ENCODE measurements around the gene CELF2.

The CELF2 gene

DNA sequence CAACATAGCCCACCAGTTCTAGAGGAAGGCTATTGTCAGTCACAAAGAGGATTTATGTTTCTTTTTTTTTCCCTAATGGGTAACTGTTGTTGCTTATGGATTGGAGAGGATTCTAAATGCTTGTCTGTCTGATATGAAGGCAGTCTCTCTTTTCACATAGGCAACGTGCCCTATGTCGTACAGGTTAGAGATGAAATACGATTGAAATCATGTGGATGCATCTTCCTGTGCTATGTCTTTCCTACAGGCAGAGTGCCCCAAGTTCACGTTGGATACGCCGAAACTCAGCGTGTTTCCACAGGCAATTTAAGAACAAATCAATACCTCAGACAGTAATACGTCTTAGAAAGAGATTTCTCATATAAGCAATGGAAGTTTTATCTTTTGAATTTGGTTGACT is 93.8 kb downstream of the CELF2 start:
- TF ChIP-seq, protein P1, sequence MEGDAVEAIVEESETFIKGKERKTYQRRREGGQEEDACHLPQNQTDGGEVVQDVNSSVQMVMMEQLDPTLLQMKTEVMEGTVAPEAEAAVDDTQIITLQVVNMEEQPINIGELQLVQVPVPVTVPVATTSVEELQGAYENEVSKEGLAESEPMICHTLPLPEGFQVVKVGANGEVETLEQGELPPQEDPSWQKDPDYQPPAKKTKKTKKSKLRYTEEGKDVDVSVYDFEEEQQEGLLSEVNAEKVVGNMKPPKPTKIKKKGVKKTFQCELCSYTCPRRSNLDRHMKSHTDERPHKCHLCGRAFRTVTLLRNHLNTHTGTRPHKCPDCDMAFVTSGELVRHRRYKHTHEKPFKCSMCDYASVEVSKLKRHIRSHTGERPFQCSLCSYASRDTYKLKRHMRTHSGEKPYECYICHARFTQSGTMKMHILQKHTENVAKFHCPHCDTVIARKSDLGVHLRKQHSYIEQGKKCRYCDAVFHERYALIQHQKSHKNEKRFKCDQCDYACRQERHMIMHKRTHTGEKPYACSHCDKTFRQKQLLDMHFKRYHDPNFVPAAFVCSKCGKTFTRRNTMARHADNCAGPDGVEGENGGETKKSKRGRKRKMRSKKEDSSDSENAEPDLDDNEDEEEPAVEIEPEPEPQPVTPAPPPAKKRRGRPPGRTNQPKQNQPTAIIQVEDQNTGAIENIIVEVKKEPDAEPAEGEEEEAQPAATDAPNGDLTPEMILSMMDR (conservative IDR thresholded peaks at IDR 0.05; ENCODE audit: low read depth), result no peak
- CTCF ChIA-PET, result no interaction called here
- H3K27ac ChIP-seq, result no peak overlapping the region
- POLR2A ChIA-PET (ENCODE audit: low non-redundant PET), result no interaction called here
- no peak for DNase-seq (ENCODE audit: low spot score)

DNA sequence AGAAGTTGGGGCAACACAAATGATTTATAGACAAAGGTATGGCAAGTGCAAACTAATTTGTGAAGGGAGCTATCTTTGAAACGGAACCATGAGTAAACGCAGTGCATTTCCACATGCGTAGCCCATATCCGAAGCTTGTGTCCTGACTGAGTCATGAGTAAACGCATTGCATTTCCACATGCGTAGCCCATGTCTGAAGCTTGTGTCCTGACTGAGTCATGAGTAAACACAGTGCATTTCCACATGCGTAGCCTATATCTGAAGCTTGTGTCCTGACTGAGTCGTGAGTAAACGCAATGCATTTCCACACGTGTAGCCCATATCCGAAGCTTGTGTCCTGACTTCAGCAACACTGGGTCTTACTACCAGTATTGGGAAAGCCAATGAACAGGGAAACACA is 95.0 kb downstream of the CELF2 start:
- no peak overlapping the region for H3K27ac ChIP-seq
- TF ChIP-seq, protein P1 (conservative IDR thresholded peaks at IDR 0.05; ENCODE audit: low read depth), result no peak
- CTCF ChIA-PET, result interaction anchor here (0.6 kb wide), 1 partner anchor 82 kb away, joined by 3 read pairs; no protein-coding TSS in a partner anchor
- POLR2A ChIA-PET (ENCODE audit: low non-redundant PET), result no interaction called here
- DNase-seq (ENCODE audit: low spot score), result no peak

DNA sequence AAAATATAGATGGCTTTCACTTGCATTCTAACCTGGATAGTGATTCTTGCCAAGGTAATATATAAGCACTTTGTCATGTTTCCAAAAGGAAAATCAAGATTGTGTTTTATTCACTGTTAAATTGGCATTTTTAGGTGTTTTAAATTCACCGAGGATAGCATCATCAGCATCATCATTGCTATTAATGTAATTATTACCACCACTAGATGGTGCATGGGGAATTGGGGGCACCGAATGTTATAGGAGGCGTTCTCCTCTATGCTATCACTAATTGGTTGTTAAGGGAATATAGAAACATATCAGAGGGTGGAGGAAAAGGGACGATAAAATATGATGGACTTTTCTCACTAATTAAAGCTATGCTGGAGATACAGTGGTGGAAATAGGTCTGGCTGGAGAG is 95.5 kb downstream of the CELF2 start:
- CTCF ChIA-PET, result no interaction called here
- POLR2A ChIA-PET (ENCODE audit: low non-redundant PET), result no interaction called here
- no peak overlapping the region for H3K27ac ChIP-seq

DNA sequence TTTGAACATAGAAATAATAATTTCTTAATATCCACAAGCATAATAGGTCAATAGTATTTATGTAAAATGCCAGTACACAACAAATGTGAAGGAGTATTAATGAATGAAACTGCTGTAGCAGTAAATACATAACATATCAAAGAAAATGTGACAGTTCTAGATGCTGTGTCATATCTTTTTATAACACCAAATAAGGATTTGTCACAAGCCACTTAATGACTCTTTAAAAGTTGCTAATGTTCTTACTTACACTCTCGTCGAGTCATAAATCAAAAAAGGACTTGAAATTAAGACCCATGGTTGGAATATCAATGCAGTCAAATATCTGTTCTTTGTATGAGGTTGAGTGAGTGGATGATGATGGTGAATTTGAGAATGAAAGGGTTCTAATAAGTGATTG is 96.6 kb downstream of the CELF2 start:
- CTCF ChIA-PET, result no interaction called here
- TF ChIP-seq, protein P1 (conservative IDR thresholded peaks at IDR 0.05; ENCODE audit: low read depth), result no peak
- POLR2A ChIA-PET (ENCODE audit: low non-redundant PET), result no interaction called here
- no peak overlapping the region for H3K27ac ChIP-seq
- DNase-seq (ENCODE audit: low spot score), result no peak

More for the DNA sequence above, 95.5 kb downstream of the CELF2 start:
- no peak for DNase-seq (ENCODE audit: low spot score)
- TF ChIP-seq, protein P1 (conservative IDR thresholded peaks at IDR 0.05; ENCODE audit: low read depth), result no peak

DNA sequence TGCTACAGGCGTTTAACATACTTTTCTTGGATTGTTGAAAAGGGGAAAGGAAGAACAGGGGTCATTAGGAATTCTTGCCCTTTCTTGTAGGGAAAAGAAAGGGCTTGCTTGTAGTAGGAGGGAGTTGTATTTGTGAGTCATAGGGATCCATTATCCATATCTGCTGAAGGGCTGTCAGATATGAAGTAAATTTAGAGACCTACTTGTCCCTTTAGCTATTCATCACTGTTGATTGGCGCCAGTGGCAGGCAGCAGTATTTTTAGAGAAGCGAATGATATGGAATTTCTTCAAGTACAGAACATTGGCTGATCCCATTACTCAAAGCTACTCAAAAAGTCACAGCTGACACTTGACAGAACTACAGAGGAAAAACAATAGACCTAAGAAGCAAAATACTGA is 97.7 kb downstream of the CELF2 start:
- ChIA-PET POLR2A (ENCODE audit: low non-redundant PET) (no interaction called here), CTCF (no interaction called here)
- TF ChIP-seq, protein P1 (conservative IDR thresholded peaks at IDR 0.05; ENCODE audit: low read depth), result no peak
- DNase-seq (ENCODE audit: low spot score), result no peak
- H3K27ac ChIP-seq, result no peak overlapping the region

DNA sequence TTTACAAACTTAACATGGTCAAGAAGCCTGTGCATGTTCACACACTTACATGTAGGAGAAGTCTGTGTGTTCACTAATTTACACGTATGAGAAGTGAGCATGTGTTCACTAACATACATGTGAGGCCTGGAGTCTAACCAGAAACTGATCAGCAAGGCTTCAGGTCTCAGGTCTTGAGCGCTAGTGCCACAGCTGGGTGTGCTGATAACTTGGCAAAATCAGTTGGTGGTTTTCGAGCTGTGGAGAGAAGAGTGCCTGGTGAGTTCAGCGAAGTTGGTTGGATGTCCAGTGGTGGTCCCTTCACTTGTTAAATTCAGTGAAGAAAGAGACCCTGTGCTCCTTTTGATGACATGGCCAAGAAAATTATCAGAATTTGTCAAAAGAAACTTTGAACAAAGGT is 98.7 kb downstream of the CELF2 start:
- TF ChIP-seq, protein P1 (conservative IDR thresholded peaks at IDR 0.05; ENCODE audit: low read depth), result no peak
- no peak overlapping the region for H3K27ac ChIP-seq
- CTCF ChIA-PET, result interaction anchor here (0.5 kb wide), 1 partner anchor 317 kb away, joined by 4 read pairs; no protein-coding TSS in a partner anchor
- DNase-seq (ENCODE audit: low spot score), result no peak
- POLR2A ChIA-PET (ENCODE audit: low non-redundant PET), result no interaction called here

DNA sequence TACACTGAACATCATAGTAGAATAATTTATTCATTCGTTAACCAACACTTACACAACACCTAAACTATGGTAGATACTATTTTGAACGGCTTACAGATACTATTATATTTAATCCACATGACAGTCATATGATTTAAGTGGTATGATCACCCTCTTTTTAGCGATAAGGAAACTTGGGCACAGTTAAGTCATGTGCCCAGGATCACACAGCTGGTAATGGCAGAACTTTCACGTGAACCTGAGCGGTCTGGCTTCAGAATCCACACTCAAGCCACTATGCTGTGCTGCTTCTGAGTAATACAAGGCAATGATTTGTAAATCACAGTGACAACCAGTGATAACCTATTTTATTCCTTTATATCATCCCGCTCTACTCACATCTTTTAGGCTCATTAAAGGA is 99.1 kb downstream of the CELF2 start:
- ChIA-PET CTCF (interaction anchor here (0.5 kb wide), 1 partner anchor 317 kb away, joined by 4 read pairs; no protein-coding TSS in a partner anchor), POLR2A (ENCODE audit: low non-redundant PET) (no interaction called here)
- no peak for DNase-seq (ENCODE audit: low spot score)
- H3K27ac ChIP-seq, result no peak overlapping the region
- TF ChIP-seq, protein P1 (conservative IDR thresholded peaks at IDR 0.05; ENCODE audit: low read depth), result no peak

All from RWPE1 (cell line).